CD4-positive, alpha-beta T cell treated with Interleukin-6 at 100 ng/mL for 8 hours (primary cell): ENCODE results near the gene NLRC5.
"Not testable (repeated sequence)": the region's sequence is repeated elsewhere in the genome, so short reads cannot be mapped to it uniquely, and the experiment has no call there.

Experiments used
- DNase-seq: peaks from one replicate; pipeline ENCODE4 v3.0.0-alpha.2; 2020; ENCODE audit warnings: mixed read lengths, low spot score

NLRC5 gene

GRCh38 chr16:57102888-57103851 is 113.8 kb downstream of the NLRC5 start:
- DNase-seq, result no peak

- DNase-seq, result no peak
Measured at GRCh38 chr16:57104706-57105105, 115.3 kb downstream of the NLRC5 start.

GRCh38 chr16:57105184-57105583 is 115.8 kb downstream of the NLRC5 start:
- DNase-seq, result no peak

- DNase-seq, result no peak
Measured at GRCh38 chr16:57106767-57107166, 117.4 kb downstream of the NLRC5 start.

GRCh38 chr16:57107321-57107922 is 118.1 kb downstream of the NLRC5 start:
- no peak for DNase-seq

GRCh38 chr16:57108432-57108831 is 119.1 kb downstream of the NLRC5 start:
- DNase-seq, result no peak

GRCh38 chr16:57109259-57110105 is 120.1 kb downstream of the NLRC5 start:
- not testable (repeated sequence) for DNase-seq

- DNase-seq, result no peak
Measured at GRCh38 chr16:57110937-57111336, 121.6 kb downstream of the NLRC5 start.

GRCh38 chr16:57111420-57111819 is 122.1 kb downstream of the NLRC5 start:
- DNase-seq, result no peak

- no peak for DNase-seq
Measured at GRCh38 chr16:57112403-57113041, 123.2 kb downstream of the NLRC5 start.

GRCh38 chr16:57113042-57113453 is 123.7 kb downstream of the NLRC5 start:
- DNase-seq, result no peak

GRCh38 chr16:57113664-57114063 is 124.3 kb downstream of the NLRC5 start:
- no peak for DNase-seq

GRCh38 chr16:57115168-57115513 is 125.8 kb downstream of the NLRC5 start:
- no peak for DNase-seq

GRCh38 chr16:57115514-57116182 is 126.3 kb downstream of the NLRC5 start:
- DNase-seq, result no peak

- DNase-seq, result no peak
Measured at GRCh38 chr16:57118461-57119084, 129.2 kb downstream of the NLRC5 start.

GRCh38 chr16:57123216-57123973 is 134.0 kb downstream of the NLRC5 start:
- DNase-seq, result no peak

GRCh38 chr16:57123974-57124674 is 134.8 kb downstream of the NLRC5 start:
- no peak for DNase-seq

GRCh38 chr16:57125376-57125775 is 136.0 kb downstream of the NLRC5 start:
- no peak for DNase-seq

GRCh38 chr16:57125969-57126368 is 136.6 kb downstream of the NLRC5 start:
- DNase-seq, result no peak

GRCh38 chr16:57126411-57126810 is 137.1 kb downstream of the NLRC5 start:
- no peak for DNase-seq
